ENCODE measurements around the gene TTLL12.

The TTLL12 gene

DNA sequence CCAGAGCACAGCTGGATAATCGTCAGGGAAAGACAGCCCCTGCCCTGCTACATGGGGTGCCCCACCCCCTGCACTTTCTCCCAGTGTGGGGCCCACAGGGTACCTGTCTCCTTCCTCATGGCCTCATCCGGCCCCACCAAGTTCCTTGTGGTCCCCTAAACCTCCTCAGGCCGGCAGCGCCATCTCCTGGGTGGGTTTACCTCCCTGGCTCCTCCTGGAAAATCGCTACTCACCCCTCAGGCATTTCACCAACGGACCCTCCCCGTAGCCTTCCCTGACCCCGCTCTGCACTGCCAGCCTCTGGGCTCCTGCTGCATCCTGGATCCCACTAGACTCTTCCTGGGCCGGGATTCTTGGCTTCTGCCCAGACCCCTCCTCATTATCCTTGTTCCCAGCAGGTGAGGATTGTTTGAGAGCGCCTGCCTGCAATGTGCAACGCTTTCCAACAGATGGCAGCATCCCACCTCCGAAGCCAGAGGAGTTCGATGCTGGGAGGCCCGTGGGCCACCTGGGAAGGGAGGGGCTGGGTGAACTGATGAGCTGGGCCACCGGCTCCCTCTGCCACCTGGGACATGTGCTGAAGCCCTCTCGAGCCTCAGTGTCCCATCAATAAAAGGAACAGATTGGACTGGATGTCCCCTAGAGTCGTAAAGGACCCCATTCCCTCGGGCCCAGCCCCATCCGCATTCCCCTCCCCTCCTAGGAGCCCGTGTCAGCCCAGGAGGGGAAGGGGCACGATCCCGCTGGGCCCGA is 44.2 kb upstream of the TTLL12 start:
- H3K27ac ChIP-seq = no peak overlapping the region
- TF ChIP-seq, protein P1, sequence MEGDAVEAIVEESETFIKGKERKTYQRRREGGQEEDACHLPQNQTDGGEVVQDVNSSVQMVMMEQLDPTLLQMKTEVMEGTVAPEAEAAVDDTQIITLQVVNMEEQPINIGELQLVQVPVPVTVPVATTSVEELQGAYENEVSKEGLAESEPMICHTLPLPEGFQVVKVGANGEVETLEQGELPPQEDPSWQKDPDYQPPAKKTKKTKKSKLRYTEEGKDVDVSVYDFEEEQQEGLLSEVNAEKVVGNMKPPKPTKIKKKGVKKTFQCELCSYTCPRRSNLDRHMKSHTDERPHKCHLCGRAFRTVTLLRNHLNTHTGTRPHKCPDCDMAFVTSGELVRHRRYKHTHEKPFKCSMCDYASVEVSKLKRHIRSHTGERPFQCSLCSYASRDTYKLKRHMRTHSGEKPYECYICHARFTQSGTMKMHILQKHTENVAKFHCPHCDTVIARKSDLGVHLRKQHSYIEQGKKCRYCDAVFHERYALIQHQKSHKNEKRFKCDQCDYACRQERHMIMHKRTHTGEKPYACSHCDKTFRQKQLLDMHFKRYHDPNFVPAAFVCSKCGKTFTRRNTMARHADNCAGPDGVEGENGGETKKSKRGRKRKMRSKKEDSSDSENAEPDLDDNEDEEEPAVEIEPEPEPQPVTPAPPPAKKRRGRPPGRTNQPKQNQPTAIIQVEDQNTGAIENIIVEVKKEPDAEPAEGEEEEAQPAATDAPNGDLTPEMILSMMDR (IDR thresholded peaks at IDR 0.05) = peak; percentile 91
- no peak for TF ChIP-seq ZFX (IDR thresholded peaks at IDR 0.05; ENCODE audit: borderline replicate concordance)

DNA sequence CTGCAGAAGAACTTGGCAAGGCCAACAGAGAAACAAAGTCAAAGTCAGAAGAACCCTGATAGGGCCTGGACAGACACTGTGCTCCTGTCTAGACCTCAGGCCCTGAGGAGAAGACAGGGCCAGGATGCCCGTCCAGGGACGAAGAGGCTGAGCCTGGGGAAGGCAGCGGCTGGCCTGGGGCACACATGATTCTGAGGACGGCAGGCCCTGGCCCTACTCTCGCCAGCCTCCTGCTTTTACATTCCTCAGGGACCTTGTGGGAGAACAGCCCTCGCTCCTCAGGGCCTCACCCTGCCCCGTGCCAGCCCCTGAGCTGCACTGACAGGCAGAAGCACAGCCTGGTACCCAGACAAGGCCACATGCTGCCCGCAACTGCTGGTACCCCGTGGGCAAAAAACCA is 43.6 kb upstream of the TTLL12 start:
- TF ChIP-seq ZFX (IDR thresholded peaks at IDR 0.05; ENCODE audit: borderline replicate concordance) = no peak
- TF ChIP-seq, protein P1 (IDR thresholded peaks at IDR 0.05) = no peak
- no peak overlapping the region for H3K27ac ChIP-seq

DNA sequence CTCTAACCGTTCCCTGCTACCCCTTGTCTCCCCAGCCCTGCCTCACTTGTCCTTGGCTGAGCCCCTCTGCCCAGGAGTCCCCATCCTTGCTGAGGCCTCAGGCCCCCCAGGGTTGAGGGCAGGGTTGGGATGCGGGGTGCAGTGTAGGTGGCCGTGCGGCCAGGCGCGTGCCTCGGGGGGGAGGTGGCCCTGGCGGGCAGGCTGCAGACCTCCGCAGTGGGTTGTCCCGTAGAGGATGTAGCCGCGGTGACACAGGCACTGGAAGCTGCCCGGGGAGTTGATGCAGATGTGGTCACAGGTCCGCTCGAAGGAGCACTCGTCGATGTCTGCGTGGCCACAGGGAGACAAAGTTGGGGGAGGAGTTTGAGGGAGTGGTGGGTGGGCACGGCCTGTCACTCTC is 41.9 kb upstream of the TTLL12 start:
- TF ChIP-seq, protein P1 (IDR thresholded peaks at IDR 0.05) = no peak
- no peak for TF ChIP-seq ZFX (IDR thresholded peaks at IDR 0.05; ENCODE audit: borderline replicate concordance)

DNA sequence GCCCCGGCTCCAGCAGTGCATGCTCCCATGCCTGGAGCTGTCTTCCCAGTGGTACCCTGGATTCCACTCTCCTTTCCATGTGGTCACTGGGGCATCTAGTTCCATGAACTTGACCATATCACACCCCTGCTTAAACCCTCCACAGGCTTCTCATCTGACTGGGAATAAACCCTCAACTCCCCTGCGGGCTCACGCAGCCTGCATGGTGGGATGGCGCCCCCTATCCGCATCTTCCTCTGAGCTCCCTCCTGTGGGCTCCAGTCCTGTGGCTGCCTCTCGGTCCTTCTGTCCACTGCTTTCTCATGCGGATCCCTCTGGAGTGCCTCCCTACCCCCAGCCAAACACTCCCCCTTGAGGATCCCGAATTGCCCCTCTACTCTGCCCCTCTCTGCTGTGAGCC is 41.4 kb upstream of the TTLL12 start:
- no peak overlapping the region for H3K27ac ChIP-seq
- TF ChIP-seq, protein P1 (IDR thresholded peaks at IDR 0.05) = peak; percentile 61
- TF ChIP-seq ZFX (IDR thresholded peaks at IDR 0.05; ENCODE audit: borderline replicate concordance) = no peak

More for the DNA sequence above, 41.9 kb upstream of the TTLL12 start:
- no peak overlapping the region for H3K27ac ChIP-seq

DNA sequence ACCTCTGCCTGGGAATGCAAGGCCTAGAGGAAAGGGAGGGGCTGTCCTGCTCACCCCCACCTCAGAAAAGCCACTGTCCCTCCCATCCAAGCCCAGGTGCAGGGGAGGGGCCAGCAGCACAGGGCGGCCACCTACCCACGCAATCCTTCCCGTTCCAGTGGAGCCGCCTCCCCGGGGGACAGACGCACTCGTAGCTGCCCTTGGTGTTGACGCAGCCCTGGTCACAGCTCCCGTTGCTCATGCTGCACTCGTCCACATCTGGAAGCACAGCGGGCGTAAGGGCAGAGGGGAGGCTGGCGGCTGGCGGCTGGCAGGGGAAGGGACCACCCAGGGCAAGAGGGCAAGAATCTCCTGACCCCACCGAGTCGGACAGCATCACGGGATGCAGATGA is 40.3 kb upstream of the TTLL12 start:
- no peak for TF ChIP-seq ZFX (IDR thresholded peaks at IDR 0.05; ENCODE audit: borderline replicate concordance)
- TF ChIP-seq, protein P1 (IDR thresholded peaks at IDR 0.05) = no peak
- no peak overlapping the region for H3K27ac ChIP-seq

DNA sequence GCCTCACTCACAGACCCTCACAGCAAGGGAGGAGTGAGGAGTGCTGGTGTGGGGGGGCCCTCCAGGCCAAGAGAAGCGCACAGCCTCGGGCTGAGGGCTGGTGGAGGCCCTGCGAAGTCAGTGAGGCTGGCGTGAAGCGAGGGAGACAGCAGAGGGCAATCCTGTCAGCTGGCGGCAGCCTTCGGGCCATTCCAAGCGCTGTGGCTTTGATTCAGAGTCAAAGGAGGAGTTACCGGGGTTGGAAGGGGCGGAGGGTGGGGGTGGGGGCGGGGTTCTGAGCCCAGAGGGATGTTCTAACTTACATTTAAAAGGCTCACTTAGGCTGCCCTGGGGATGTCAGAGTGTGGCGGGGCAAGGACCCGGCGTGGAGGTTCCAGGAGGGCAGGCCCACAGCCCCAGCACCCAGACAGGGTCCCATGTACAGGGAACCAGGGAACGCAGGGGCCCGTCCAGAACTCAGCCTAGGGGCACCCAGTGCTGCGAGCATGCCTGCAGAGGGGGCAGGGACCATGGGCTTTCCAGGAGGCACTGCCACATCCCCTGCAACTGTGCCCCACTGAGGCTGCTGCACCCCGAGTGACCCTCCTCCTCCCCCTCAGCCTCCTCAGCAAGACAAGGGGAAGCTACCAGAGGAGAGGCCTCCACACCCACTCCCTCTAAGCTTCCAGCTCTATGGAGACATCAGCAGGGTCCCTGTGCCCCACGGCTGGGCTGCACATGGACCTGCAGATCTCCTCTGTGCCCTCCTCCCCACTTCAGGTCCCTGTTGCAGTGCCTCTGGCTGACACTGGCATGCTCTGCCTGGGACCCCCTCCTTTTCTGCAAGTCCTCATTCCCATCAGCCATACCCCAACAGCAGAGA is 39.7 kb upstream of the TTLL12 start:
- TF ChIP-seq, protein P1 (IDR thresholded peaks at IDR 0.05) = no peak
- no peak for TF ChIP-seq ZFX (IDR thresholded peaks at IDR 0.05; ENCODE audit: borderline replicate concordance)
- no peak overlapping the region for H3K27ac ChIP-seq

DNA sequence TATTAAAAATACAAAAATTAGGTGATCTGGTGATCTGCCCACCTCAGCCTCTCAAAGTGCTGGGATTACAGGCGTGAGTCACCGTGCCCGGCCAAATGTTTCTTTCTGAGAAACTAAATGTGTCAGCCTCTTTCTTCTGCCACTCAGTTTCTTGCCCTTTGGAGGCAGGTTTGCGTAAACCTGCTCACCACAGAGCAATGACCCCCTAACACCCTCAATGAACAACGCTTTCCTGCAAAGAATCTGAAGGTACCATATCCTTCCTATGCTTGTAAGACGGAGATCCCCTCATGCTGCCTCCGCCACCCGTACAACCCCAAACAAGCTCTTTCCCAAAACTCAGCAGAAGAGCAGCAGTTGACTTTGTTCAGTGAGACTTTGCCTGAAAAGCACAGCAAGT is 38.7 kb upstream of the TTLL12 start:
- TF ChIP-seq, protein P1 (IDR thresholded peaks at IDR 0.05) = no peak
- TF ChIP-seq ZFX (IDR thresholded peaks at IDR 0.05; ENCODE audit: borderline replicate concordance) = no peak
- no peak overlapping the region for H3K27ac ChIP-seq

Measured in 22Rv1 (cell line).